ENCODE data around the gene SYNE1.

SYNE1 gene

DNA sequence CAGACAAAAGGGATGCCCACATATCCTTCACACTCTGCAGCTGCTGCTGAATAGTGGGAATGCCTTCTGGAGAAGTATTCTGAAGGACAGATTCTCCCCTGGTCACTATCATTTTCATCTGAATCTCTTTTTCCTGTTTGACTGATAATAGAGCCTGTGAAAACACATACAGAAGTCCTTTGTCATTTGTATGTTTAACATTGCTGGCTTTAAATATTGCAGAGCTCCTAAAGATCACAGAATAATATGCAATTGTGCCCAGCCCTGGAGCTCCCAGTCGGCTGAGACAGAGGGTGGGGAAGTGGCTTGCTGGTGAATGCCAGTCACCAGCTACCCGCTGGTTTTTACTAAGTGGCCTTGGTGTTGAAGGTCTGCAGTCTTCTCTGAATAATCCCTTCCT is 272.3 kb downstream of the SYNE1 start:
- H3K27me3 ChIP-seq (ENCODE audit: insufficient read depth, poor library complexity, severe bottlenecking) = no peaks in the 10 kb centered on the region
- H3K27ac ChIP-seq (replicated peaks) = no peak overlapping the region
- no peak for DNase-seq (ENCODE audit: low read depth in 1 of 2, low spot score in 1 of 2)
- no peak for TF ChIP-seq GABPA (IDR thresholded peaks at IDR 0.05; ENCODE audit: low read depth)
- TF ChIP-seq, protein P1, sequence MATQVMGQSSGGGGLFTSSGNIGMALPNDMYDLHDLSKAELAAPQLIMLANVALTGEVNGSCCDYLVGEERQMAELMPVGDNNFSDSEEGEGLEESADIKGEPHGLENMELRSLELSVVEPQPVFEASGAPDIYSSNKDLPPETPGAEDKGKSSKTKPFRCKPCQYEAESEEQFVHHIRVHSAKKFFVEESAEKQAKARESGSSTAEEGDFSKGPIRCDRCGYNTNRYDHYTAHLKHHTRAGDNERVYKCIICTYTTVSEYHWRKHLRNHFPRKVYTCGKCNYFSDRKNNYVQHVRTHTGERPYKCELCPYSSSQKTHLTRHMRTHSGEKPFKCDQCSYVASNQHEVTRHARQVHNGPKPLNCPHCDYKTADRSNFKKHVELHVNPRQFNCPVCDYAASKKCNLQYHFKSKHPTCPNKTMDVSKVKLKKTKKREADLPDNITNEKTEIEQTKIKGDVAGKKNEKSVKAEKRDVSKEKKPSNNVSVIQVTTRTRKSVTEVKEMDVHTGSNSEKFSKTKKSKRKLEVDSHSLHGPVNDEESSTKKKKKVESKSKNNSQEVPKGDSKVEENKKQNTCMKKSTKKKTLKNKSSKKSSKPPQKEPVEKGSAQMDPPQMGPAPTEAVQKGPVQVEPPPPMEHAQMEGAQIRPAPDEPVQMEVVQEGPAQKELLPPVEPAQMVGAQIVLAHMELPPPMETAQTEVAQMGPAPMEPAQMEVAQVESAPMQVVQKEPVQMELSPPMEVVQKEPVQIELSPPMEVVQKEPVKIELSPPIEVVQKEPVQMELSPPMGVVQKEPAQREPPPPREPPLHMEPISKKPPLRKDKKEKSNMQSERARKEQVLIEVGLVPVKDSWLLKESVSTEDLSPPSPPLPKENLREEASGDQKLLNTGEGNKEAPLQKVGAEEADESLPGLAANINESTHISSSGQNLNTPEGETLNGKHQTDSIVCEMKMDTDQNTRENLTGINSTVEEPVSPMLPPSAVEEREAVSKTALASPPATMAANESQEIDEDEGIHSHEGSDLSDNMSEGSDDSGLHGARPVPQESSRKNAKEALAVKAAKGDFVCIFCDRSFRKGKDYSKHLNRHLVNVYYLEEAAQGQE (IDR thresholded peaks at IDR 0.05; ENCODE audit: insufficient replicate concordance, low read depth) = no peak
- TF ChIP-seq SPI1 (IDR thresholded peaks at IDR 0.05; ENCODE audit: borderline replicate concordance, low read depth) = no peak
- no peak for TF ChIP-seq POLR2AphosphoS5 (IDR thresholded peaks at IDR 0.05; ENCODE audit: low read depth)
- TF ChIP-seq, protein P2, sequence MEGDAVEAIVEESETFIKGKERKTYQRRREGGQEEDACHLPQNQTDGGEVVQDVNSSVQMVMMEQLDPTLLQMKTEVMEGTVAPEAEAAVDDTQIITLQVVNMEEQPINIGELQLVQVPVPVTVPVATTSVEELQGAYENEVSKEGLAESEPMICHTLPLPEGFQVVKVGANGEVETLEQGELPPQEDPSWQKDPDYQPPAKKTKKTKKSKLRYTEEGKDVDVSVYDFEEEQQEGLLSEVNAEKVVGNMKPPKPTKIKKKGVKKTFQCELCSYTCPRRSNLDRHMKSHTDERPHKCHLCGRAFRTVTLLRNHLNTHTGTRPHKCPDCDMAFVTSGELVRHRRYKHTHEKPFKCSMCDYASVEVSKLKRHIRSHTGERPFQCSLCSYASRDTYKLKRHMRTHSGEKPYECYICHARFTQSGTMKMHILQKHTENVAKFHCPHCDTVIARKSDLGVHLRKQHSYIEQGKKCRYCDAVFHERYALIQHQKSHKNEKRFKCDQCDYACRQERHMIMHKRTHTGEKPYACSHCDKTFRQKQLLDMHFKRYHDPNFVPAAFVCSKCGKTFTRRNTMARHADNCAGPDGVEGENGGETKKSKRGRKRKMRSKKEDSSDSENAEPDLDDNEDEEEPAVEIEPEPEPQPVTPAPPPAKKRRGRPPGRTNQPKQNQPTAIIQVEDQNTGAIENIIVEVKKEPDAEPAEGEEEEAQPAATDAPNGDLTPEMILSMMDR (IDR thresholded peaks at IDR 0.05; ENCODE audit: insufficient read depth, low read length) = no peak
- no peak overlapping the region for H3K4me3 ChIP-seq (replicated peaks; ENCODE audit: insufficient read depth, low read length)

DNA sequence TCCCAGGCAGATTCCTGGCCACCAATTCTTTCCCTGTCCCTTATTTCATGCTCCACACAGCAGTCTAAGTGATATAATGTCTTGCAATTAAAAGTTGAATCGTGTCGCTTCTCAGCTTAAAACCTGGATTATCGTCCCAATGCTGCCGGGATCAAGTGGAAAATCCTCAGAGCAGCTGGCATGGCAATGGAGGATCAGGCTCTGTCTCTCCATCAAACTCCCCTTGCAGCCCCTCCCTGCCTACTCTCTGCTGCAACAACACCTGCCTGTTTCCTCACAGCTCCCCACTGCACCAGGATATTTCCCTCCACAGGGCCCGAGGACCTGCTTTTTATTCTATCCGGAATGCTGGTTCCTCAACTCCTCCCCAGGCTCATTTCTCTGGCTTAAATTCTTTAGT is 277.1 kb downstream of the SYNE1 start:
- no peak for DNase-seq (ENCODE audit: low read depth in 1 of 2, low spot score in 1 of 2)
- no peaks in the 10 kb centered on the region for H3K27me3 ChIP-seq (ENCODE audit: insufficient read depth, poor library complexity, severe bottlenecking)
- TF ChIP-seq SPI1 (IDR thresholded peaks at IDR 0.05; ENCODE audit: borderline replicate concordance, low read depth) (no peak), GABPA (IDR thresholded peaks at IDR 0.05; ENCODE audit: low read depth) (no peak), POLR2AphosphoS5 (IDR thresholded peaks at IDR 0.05; ENCODE audit: low read depth) (no peak)
- TF ChIP-seq, protein P1 (IDR thresholded peaks at IDR 0.05; ENCODE audit: insufficient replicate concordance, low read depth) = no peak
- TF ChIP-seq, protein P2 (IDR thresholded peaks at IDR 0.05; ENCODE audit: insufficient read depth, low read length) = no peak
- H3K4me3 ChIP-seq (replicated peaks; ENCODE audit: insufficient read depth, low read length) = no peak overlapping the region
- H3K27ac ChIP-seq (replicated peaks) = no peak overlapping the region

DNA sequence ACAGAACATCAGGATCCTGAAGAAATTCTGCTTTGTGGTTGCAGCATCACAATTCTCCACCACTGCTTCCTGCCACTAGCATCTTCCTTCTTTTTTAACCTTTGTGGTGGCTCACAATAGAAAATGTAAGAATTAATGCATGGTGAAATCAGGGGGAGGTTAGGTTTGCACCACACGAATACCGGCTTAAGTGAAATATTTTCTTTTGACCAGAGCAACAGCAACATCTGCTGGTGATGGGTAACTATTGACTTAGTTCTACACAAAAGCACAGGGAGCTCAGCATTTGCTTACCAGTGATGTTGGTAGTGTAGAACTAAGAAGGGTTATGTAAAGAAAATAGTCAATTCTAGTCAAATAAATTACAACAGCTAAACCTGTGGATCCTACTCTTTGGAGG is 280.5 kb downstream of the SYNE1 start:
- Histone ChIP-seq H3K27ac (replicated peaks) (no peak overlapping the region), H3K27me3 (ENCODE audit: insufficient read depth, poor library complexity, severe bottlenecking) (no peaks in the 10 kb centered on the region), H3K4me3 (replicated peaks; ENCODE audit: insufficient read depth, low read length) (no peak overlapping the region)
- peak; percentile 38 to 61 for DNase-seq (ENCODE audit: low read depth in 1 of 2, low spot score in 1 of 2)
- TF ChIP-seq, protein P2 (IDR thresholded peaks at IDR 0.05; ENCODE audit: insufficient read depth, low read length) = peak; percentile 5
- TF ChIP-seq, protein P1 (IDR thresholded peaks at IDR 0.05; ENCODE audit: insufficient replicate concordance, low read depth) = no peak

Measured in HL-60 (cell line).